ENCODE results near the gene DISC1. TPM values are rescaled to one million over a fixed set of nuclear protein-coding genes. Genes with fewer than 3 reads are reported as not detected.

Gene DISC1
- total and polyA plus RNA-seq, 2 donors (not counting 3 experiments of a cell fraction or from before 2014, with no cell fraction given): 3.3 to 14.7 TPM

GRCh38 chr1:231958448-231958847 lies 331.9 kb downstream of the DISC1 start:
- POLR2A ChIA-PET: no interaction called here
- DNase-seq (ENCODE audit: low read depth, low spot score) (no peak), FAIRE-seq (no peak)
- no peaks in the 10 kb centered on the region for H3K9me1 ChIP-seq (replicated peaks; ENCODE audit: control insufficient read depth, extremely low read depth, insufficient read depth, low read length)
- H3K27ac ChIP-seq (ENCODE audit: insufficient read depth, low read depth, low read length): no peak overlapping the region
- intact Hi-C loops (cut with micrococcal nuclease): no loop called here
- H3K27me3 ChIP-seq (ENCODE audit: control insufficient read depth in 2 of 2, insufficient read depth in 2 of 2, low read length in 2 of 2): no peaks in the 10 kb centered on the region
- H3K9ac ChIP-seq (replicated peaks; ENCODE audit: extremely low read depth, insufficient read depth, low read length): no peak overlapping the region
- TF ChIP-seq POLR2AphosphoS5 (IDR thresholded peaks at IDR 0.05; ENCODE audit: insufficient read depth, low read depth, low read length) (no peak), POLR2A (IDR thresholded peaks at IDR 0.05; ENCODE audit: low read depth, low read length) (no peak), EZH2 (IDR thresholded peaks at IDR 0.05; ENCODE audit: borderline replicate concordance, low read depth, low read length, severe bottlenecking) (no peak), CTCF (IDR thresholded peaks at IDR 0.05; ENCODE audit: extremely low read depth in 1 of 2, insufficient read depth in 1 of 2, low read depth in 1 of 2, low read length in 2 of 2) (no peak), FOS (IDR thresholded peaks at IDR 0.05; ENCODE audit: borderline replicate concordance, insufficient read depth, low read length) (no peak), MYC (IDR thresholded peaks at IDR 0.05; ENCODE audit: low read depth, low read length) (no peak), GATA2 (IDR thresholded peaks at IDR 0.05; ENCODE audit: insufficient read depth, insufficient read length, low read depth, low read length) (no peak), MAX (IDR thresholded peaks at IDR 0.05; ENCODE audit: insufficient read depth, insufficient read length) (no peak), JUN (IDR thresholded peaks at IDR 0.05; ENCODE audit: borderline replicate concordance, insufficient read depth, insufficient read length, low read depth) (no peak)
- no peaks in the 10 kb centered on the region for H3K79me2 ChIP-seq (ENCODE audit: control insufficient read depth, insufficient read depth, low read length)
- BruUV-seq (replicated peaks): no TSS peak
- dilution Hi-C loops (cut with MboI; ENCODE audit: extremely low pct_ligation_motif_present, low sequenced_read_pairs): no loop called here
- H3K4me3 ChIP-seq (replicated peaks in 1 of 3; ENCODE audit: insufficient read depth in 1 of 3, low read depth in 1 of 3, low read length in 3 of 3): no peak overlapping the region
- H3K4me1 ChIP-seq (ENCODE audit: control insufficient read depth, extremely low read depth, insufficient read depth, low read length): no peaks in the 10 kb centered on the region
- CTCF ChIA-PET: no interaction called here
- H3K36me3 ChIP-seq (ENCODE audit: control insufficient read depth in 2 of 2, extremely low read depth in 1 of 2, insufficient read depth in 2 of 2, low read length in 2 of 2): no peaks in the 10 kb centered on the region
- no peaks in the 10 kb centered on the region for H4K20me1 ChIP-seq (replicated peaks; ENCODE audit: control insufficient read depth, extremely low read depth, insufficient read depth, low read length)
- H3K4me2 ChIP-seq (ENCODE audit: insufficient read depth, low read length): no peak overlapping the region
- H2AFZ ChIP-seq (ENCODE audit: low read depth, low read length): no peak overlapping the region
- H3K9me3 ChIP-seq (replicated peaks; ENCODE audit: control insufficient read depth, insufficient read depth, low read length): no peaks in the 10 kb centered on the region
